ENCODE measurements around the gene RAB33B. TPM values are rescaled to one million over a fixed set of nuclear protein-coding genes. Genes with fewer than 3 reads are reported as not detected.
A peak's percentile ranks its signal among the peaks of the same experiment; 100 is the strongest.
"Not testable (repeated sequence)": the region's sequence is repeated elsewhere in the genome, so short reads cannot be mapped to it uniquely, and the experiment has no call there.

The RAB33B gene
- total and polyA plus RNA-seq, 2 donors (not counting 1 experiment from before 2014, with no cell fraction given) = 11.4 to 11.7 TPM

DNA sequence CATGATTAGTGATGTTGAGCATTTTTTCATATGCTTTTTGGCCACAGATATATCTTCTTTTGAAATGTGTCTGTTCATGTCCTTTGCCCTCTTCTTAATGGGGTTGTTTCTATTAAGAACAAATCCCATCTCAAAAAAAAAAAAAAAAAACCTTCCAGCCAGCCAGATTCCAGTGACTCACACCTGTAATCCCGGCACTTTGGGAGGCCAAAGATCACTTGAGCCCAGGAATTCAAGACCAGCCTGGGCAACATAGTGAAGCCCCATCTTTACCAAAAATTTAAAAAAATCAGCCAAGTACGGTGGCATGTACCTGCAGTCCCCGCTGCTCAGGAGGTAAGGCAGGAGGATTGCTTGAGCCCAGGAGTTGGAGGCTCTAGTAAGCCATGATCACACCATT is 5.1 kb downstream of the RAB33B start:
- Histone ChIP-seq H3K9ac (ENCODE audit: insufficient read depth, low read length) (no peak overlapping the region), H3K4me2 (ENCODE audit: extremely low read depth, insufficient read depth, low read length) (no peak overlapping the region), H3K36me3 (ENCODE audit: control insufficient read depth, insufficient read depth, low read length) (no peaks in the 10 kb centered on the region), H3K9me3 (ENCODE audit: control insufficient read depth, insufficient read depth, low read depth, low read length) (no peaks in the 10 kb centered on the region), H3K4me1 (ENCODE audit: control insufficient read depth, extremely low read depth, insufficient read depth, low read length) (peaks cover 2% of the 10 kb centered on the region), H2AFZ (ENCODE audit: low read length) (no peak overlapping the region), H4K20me1 (ENCODE audit: control insufficient read depth, extremely low read depth, insufficient read depth, low read length) (no peaks in the 10 kb centered on the region), H3K27ac (ENCODE audit: insufficient read depth, low read length) (no peak overlapping the region), H3K4me3 (replicated peaks in 1 of 4; ENCODE audit: control extremely low read depth in 1 of 4, insufficient read depth in 1 of 4, low read depth in 3 of 4, low read length in 4 of 4) (no peak overlapping the region), H3K79me2 (ENCODE audit: control insufficient read depth, insufficient read depth, low read length) (peaks cover 42% of the 10 kb centered on the region), H3K27me3 (ENCODE audit: control insufficient read depth, insufficient read depth, low read length) (no peaks in the 10 kb centered on the region)
- TF ChIP-seq EZH2 (IDR thresholded peaks at IDR 0.05; ENCODE audit: low read length, missing control alignments) = no peak
- TF ChIP-seq, protein P1, sequence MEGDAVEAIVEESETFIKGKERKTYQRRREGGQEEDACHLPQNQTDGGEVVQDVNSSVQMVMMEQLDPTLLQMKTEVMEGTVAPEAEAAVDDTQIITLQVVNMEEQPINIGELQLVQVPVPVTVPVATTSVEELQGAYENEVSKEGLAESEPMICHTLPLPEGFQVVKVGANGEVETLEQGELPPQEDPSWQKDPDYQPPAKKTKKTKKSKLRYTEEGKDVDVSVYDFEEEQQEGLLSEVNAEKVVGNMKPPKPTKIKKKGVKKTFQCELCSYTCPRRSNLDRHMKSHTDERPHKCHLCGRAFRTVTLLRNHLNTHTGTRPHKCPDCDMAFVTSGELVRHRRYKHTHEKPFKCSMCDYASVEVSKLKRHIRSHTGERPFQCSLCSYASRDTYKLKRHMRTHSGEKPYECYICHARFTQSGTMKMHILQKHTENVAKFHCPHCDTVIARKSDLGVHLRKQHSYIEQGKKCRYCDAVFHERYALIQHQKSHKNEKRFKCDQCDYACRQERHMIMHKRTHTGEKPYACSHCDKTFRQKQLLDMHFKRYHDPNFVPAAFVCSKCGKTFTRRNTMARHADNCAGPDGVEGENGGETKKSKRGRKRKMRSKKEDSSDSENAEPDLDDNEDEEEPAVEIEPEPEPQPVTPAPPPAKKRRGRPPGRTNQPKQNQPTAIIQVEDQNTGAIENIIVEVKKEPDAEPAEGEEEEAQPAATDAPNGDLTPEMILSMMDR (conservative IDR thresholded peaks at IDR 0.05 in 1 of 2, IDR thresholded peaks at IDR 0.05 in 1 of 2; ENCODE audit: low read depth in 1 of 2, low read length in 2 of 2) = no peak
- DNase-seq (ENCODE audit: low read depth in 2 of 2) = peak in 1 of 2 donors; percentile 36

DNA sequence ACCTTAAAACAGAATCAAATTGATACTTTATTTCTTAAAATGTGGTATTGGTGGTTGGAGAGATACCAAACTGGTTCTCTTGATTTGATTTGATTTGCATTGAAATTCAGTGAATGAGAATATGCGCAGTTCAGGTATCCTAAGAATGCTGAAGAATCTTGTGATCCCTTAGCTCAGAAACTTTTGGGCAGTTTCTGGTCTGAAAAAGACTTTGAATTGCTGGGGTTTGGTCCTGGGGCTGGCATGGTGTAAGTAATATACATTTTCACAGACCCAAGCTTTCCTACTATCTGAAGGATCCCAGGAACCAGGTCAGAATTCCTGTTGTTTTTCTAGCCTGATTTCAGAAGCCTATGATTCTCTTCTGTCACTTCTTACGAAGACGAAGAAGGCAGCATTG is 6.6 kb downstream of the RAB33B start:
- Histone ChIP-seq H2AFZ (ENCODE audit: low read length) (no peak overlapping the region), H4K20me1 (ENCODE audit: control insufficient read depth, extremely low read depth, insufficient read depth, low read length) (no peaks in the 10 kb centered on the region), H3K79me2 (ENCODE audit: control insufficient read depth, insufficient read depth, low read length) (peaks cover 28% of the 10 kb centered on the region), H3K9ac (ENCODE audit: insufficient read depth, low read length) (no peak overlapping the region), H3K27me3 (ENCODE audit: control insufficient read depth, insufficient read depth, low read length) (no peaks in the 10 kb centered on the region), H3K4me1 (ENCODE audit: control insufficient read depth, extremely low read depth, insufficient read depth, low read length) (no peaks in the 10 kb centered on the region), H3K4me2 (ENCODE audit: extremely low read depth, insufficient read depth, low read length) (no peak overlapping the region), H3K9me3 (ENCODE audit: control insufficient read depth, insufficient read depth, low read depth, low read length) (no peaks in the 10 kb centered on the region), H3K27ac (ENCODE audit: insufficient read depth, low read length) (no peak overlapping the region), H3K4me3 (replicated peaks in 1 of 4; ENCODE audit: control extremely low read depth in 1 of 4, insufficient read depth in 1 of 4, low read depth in 3 of 4, low read length in 4 of 4) (no peak overlapping the region), H3K36me3 (ENCODE audit: control insufficient read depth, insufficient read depth, low read length) (no peaks in the 10 kb centered on the region)
- DNase-seq (ENCODE audit: low read depth in 2 of 2) = no peak
- no peak for TF ChIP-seq EZH2 (IDR thresholded peaks at IDR 0.05; ENCODE audit: low read length, missing control alignments)
- TF ChIP-seq, protein P1 (conservative IDR thresholded peaks at IDR 0.05 in 1 of 2, IDR thresholded peaks at IDR 0.05 in 1 of 2; ENCODE audit: low read depth in 1 of 2, low read length in 2 of 2) = no peak

DNA sequence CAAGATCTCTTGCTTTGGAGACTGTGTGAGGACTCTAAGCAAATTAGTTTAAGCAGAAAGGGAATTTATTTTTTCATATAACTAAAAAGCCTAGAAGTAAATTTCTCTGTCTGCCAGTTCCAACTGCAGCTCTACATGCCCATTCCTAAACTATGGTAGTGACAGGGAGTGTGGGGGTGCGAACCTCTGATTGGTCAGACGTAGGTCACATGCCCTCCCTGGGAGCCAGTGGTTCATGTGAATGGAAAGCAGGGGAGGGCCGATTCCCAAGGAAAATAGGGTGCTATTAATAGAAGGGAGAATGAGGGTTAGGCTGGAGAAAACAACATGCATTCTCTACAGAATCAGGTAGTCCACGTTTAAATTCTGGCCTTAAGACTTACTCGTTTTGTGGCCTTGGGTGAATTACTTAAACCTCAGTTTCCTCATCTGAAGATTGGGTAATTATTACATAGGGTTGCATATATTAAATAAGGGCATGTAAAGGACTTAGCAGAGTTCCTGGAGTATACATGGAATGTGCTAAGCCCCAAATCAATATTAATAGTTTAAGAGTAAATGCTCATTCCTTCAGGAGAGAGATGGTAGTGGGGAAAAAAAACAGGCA is 7.2 kb downstream of the RAB33B start:
- Histone ChIP-seq H3K9ac (ENCODE audit: insufficient read depth, low read length) (no peak overlapping the region), H4K20me1 (ENCODE audit: control insufficient read depth, extremely low read depth, insufficient read depth, low read length) (no peaks in the 10 kb centered on the region), H3K27ac (ENCODE audit: insufficient read depth, low read length) (no peak overlapping the region)

GRCh38 chr4:139464512-139464911 is 10.6 kb downstream of the RAB33B start:
- H2AFZ ChIP-seq (ENCODE audit: low read length); H3K9ac ChIP-seq (ENCODE audit: insufficient read depth, low read length); H3K27me3 ChIP-seq (ENCODE audit: control insufficient read depth, insufficient read depth, low read length); H3K9me3 ChIP-seq (ENCODE audit: control insufficient read depth, insufficient read depth, low read depth, low read length); H3K4me1 ChIP-seq (ENCODE audit: control insufficient read depth, extremely low read depth, insufficient read depth, low read length); H3K27ac ChIP-seq (ENCODE audit: insufficient read depth, low read length); DNase-seq (ENCODE audit: low read depth in 2 of 2); H4K20me1 ChIP-seq (ENCODE audit: control insufficient read depth, extremely low read depth, insufficient read depth, low read length); H3K4me2 ChIP-seq (ENCODE audit: extremely low read depth, insufficient read depth, low read length); H3K79me2 ChIP-seq (ENCODE audit: control insufficient read depth, insufficient read depth, low read length); H3K36me3 ChIP-seq (ENCODE audit: control insufficient read depth, insufficient read depth, low read length); H3K4me3 ChIP-seq (replicated peaks in 1 of 4; ENCODE audit: control extremely low read depth in 1 of 4, insufficient read depth in 1 of 4, low read depth in 3 of 4, low read length in 4 of 4): not testable (repeated sequence)

More for the DNA sequence above, 7.2 kb downstream of the RAB33B start:
- Histone ChIP-seq H3K4me3 (replicated peaks in 1 of 4; ENCODE audit: control extremely low read depth in 1 of 4, insufficient read depth in 1 of 4, low read depth in 3 of 4, low read length in 4 of 4) (no peak overlapping the region), H2AFZ (ENCODE audit: low read length) (no peak overlapping the region), H3K4me2 (ENCODE audit: extremely low read depth, insufficient read depth, low read length) (no peak overlapping the region), H3K27me3 (ENCODE audit: control insufficient read depth, insufficient read depth, low read length) (no peaks in the 10 kb centered on the region), H3K79me2 (ENCODE audit: control insufficient read depth, insufficient read depth, low read length) (peaks cover 25% of the 10 kb centered on the region), H3K36me3 (ENCODE audit: control insufficient read depth, insufficient read depth, low read length) (no peaks in the 10 kb centered on the region), H3K4me1 (ENCODE audit: control insufficient read depth, extremely low read depth, insufficient read depth, low read length) (no peaks in the 10 kb centered on the region), H3K9me3 (ENCODE audit: control insufficient read depth, insufficient read depth, low read depth, low read length) (no peaks in the 10 kb centered on the region)
- TF ChIP-seq EZH2 (IDR thresholded peaks at IDR 0.05; ENCODE audit: low read length, missing control alignments) = no peak
- TF ChIP-seq, protein P1 (conservative IDR thresholded peaks at IDR 0.05 in 1 of 2, IDR thresholded peaks at IDR 0.05 in 1 of 2; ENCODE audit: low read depth in 1 of 2, low read length in 2 of 2) = no peak
- no peak for DNase-seq (ENCODE audit: low read depth in 2 of 2)
